ENCODE measurements around the gene ZNF862. TPM values are rescaled to one million over a fixed set of nuclear protein-coding genes. Genes with fewer than 3 reads are reported as not detected.

ZNF862 gene
- total and polyA plus RNA-seq, 2 experiments from 2014 or later, result 0.94 to 2.3 TPM

DNA sequence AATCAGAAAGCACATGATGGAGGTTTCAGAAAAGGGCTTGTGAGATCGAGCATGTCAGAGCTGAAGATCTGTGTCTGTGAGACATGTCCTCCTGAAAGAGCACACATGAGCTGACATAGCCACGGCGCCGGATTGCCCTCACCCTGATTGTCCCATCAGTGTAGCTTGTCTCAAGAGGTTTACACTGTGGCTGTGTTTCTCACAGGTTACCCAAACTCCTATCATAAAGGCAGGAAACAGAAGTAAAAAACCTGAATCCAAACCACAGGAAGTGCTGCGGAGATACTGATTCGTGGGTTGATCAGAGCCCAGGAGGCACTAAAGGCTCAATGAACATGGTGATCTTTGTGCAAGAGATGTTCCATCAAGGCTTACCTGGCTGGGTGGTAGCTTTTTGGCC, 31.7 kb downstream of the ZNF862 start:
- H3K4me2 ChIP-seq, result no peak overlapping the region
- H4K20me1 ChIP-seq (replicated peaks; ENCODE audit: insufficient read depth), result no peaks in the 10 kb centered on the region
- ATAC-seq (no peak), DNase-seq (ENCODE audit: low spot score) (no peak)
- H3K27ac ChIP-seq (ENCODE audit: low read depth), result no peak overlapping the region
- no peaks in the 10 kb centered on the region for H3K9me3 Mint-ChIP-seq
- H3K27me3 ChIP-seq (ENCODE audit: insufficient read depth), result peaks cover 20% of the 10 kb centered on the region
- H3K27ac Mint-ChIP-seq, result no peak overlapping the region
- H3K36me3 ChIP-seq (ENCODE audit: insufficient read depth), result no peaks in the 10 kb centered on the region
- no peak overlapping the region for H3K4me3 Mint-ChIP-seq
- no peaks in the 10 kb centered on the region for H3K36me3 Mint-ChIP-seq (ENCODE audit: low read depth)
- peaks cover 6% of the 10 kb centered on the region; the same call in 1 of the 2 replicates for H3K4me1 ChIP-seq (ENCODE audit: insufficient read depth)
- H2AFZ ChIP-seq, result no peak overlapping the region
- H3K27me3 Mint-ChIP-seq (ENCODE audit: insufficient read depth, low read depth, poor library complexity), result peaks cover 16% of the 10 kb centered on the region
- no peaks in the 10 kb centered on the region for H3K9me2 ChIP-seq (ENCODE audit: insufficient read depth)
- no peaks in the 10 kb centered on the region for H3K79me2 ChIP-seq (replicated peaks; ENCODE audit: insufficient read depth)
- H3F3A ChIP-seq (replicated peaks; ENCODE audit: low read depth), result peaks cover 11% of the 10 kb centered on the region; the same call in 1 of the 2 replicates
- no peak for TF ChIP-seq ZNF331 (CRISPR knock-in tag; IDR thresholded peaks at IDR 0.05; ENCODE audit: low read depth)
- no peak for TF ChIP-seq JUNB (IDR thresholded peaks at IDR 0.05; ENCODE audit: unreplicated experiment)
- no peak for TF ChIP-seq ZNF114 (CRISPR knock-in tag; IDR thresholded peaks at IDR 0.05)
- TF ChIP-seq, protein P1, sequence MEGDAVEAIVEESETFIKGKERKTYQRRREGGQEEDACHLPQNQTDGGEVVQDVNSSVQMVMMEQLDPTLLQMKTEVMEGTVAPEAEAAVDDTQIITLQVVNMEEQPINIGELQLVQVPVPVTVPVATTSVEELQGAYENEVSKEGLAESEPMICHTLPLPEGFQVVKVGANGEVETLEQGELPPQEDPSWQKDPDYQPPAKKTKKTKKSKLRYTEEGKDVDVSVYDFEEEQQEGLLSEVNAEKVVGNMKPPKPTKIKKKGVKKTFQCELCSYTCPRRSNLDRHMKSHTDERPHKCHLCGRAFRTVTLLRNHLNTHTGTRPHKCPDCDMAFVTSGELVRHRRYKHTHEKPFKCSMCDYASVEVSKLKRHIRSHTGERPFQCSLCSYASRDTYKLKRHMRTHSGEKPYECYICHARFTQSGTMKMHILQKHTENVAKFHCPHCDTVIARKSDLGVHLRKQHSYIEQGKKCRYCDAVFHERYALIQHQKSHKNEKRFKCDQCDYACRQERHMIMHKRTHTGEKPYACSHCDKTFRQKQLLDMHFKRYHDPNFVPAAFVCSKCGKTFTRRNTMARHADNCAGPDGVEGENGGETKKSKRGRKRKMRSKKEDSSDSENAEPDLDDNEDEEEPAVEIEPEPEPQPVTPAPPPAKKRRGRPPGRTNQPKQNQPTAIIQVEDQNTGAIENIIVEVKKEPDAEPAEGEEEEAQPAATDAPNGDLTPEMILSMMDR (conservative IDR thresholded peaks at IDR 0.05; ENCODE audit: low read depth in 2 of 2), result no peak
- no peak for TF ChIP-seq EZH2 (IDR thresholded peaks at IDR 0.05; ENCODE audit: low read depth, unreplicated experiment)
- no peak for TF ChIP-seq STAT1 (IDR thresholded peaks at IDR 0.05; ENCODE audit: unreplicated experiment)
- peaks cover 12% of the 10 kb centered on the region; the same call in 1 of the 3 replicates for H3K4me1 Mint-ChIP-seq
- H3K4me3 ChIP-seq, result no peak overlapping the region

DNA sequence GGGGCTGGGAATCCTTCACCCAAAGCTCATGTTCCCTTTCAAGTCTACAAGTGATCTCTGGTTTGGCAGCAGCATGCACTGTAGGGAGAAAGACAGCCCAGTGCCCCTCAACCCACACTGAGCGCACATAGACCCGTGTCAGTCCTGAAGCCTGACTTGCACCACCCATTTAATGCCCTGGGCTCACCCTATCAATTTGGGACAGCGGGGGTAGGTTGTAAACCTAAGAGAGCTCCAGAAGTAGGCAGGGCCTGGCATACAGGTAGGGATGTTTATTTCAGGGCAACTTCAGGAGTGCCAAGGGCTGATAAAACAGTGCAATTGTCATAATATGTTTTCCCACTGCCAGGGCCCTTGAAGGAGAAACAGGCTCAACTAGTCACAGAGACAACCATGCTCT, 32.1 kb downstream of the ZNF862 start:
- no peak overlapping the region for H3K4me3 Mint-ChIP-seq

More for the DNA sequence above, 32.1 kb downstream of the ZNF862 start:
- Histone ChIP-seq H3K79me2 (replicated peaks; ENCODE audit: insufficient read depth) (no peaks in the 10 kb centered on the region), H4K20me1 (replicated peaks; ENCODE audit: insufficient read depth) (no peaks in the 10 kb centered on the region), H3K4me1 (ENCODE audit: insufficient read depth) (peaks cover 6% of the 10 kb centered on the region; the same call in 1 of the 2 replicates), H3K27me3 (ENCODE audit: insufficient read depth) (peaks cover 24% of the 10 kb centered on the region), H3K27ac (ENCODE audit: low read depth) (no peak overlapping the region), H3F3A (replicated peaks; ENCODE audit: low read depth) (peaks cover 11% of the 10 kb centered on the region; the same call in 1 of the 2 replicates), H3K36me3 (ENCODE audit: insufficient read depth) (no peaks in the 10 kb centered on the region), H3K4me3 (no peak overlapping the region), H3K9me2 (ENCODE audit: insufficient read depth) (no peaks in the 10 kb centered on the region), H2AFZ (no peak overlapping the region), H3K4me2 (no peak overlapping the region)
- H3K36me3 Mint-ChIP-seq (ENCODE audit: low read depth), result no peaks in the 10 kb centered on the region
- TF ChIP-seq STAT1 (IDR thresholded peaks at IDR 0.05; ENCODE audit: unreplicated experiment) (no peak), JUNB (IDR thresholded peaks at IDR 0.05; ENCODE audit: unreplicated experiment) (no peak), EZH2 (IDR thresholded peaks at IDR 0.05; ENCODE audit: low read depth, unreplicated experiment) (no peak), POLR2AphosphoS5 (IDR thresholded peaks at IDR 0.05; ENCODE audit: low read depth) (no peak)
- TF ChIP-seq, protein P2, sequence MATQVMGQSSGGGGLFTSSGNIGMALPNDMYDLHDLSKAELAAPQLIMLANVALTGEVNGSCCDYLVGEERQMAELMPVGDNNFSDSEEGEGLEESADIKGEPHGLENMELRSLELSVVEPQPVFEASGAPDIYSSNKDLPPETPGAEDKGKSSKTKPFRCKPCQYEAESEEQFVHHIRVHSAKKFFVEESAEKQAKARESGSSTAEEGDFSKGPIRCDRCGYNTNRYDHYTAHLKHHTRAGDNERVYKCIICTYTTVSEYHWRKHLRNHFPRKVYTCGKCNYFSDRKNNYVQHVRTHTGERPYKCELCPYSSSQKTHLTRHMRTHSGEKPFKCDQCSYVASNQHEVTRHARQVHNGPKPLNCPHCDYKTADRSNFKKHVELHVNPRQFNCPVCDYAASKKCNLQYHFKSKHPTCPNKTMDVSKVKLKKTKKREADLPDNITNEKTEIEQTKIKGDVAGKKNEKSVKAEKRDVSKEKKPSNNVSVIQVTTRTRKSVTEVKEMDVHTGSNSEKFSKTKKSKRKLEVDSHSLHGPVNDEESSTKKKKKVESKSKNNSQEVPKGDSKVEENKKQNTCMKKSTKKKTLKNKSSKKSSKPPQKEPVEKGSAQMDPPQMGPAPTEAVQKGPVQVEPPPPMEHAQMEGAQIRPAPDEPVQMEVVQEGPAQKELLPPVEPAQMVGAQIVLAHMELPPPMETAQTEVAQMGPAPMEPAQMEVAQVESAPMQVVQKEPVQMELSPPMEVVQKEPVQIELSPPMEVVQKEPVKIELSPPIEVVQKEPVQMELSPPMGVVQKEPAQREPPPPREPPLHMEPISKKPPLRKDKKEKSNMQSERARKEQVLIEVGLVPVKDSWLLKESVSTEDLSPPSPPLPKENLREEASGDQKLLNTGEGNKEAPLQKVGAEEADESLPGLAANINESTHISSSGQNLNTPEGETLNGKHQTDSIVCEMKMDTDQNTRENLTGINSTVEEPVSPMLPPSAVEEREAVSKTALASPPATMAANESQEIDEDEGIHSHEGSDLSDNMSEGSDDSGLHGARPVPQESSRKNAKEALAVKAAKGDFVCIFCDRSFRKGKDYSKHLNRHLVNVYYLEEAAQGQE (IDR thresholded peaks at IDR 0.05; ENCODE audit: unreplicated experiment), result no peak
- TF ChIP-seq, protein P3, sequence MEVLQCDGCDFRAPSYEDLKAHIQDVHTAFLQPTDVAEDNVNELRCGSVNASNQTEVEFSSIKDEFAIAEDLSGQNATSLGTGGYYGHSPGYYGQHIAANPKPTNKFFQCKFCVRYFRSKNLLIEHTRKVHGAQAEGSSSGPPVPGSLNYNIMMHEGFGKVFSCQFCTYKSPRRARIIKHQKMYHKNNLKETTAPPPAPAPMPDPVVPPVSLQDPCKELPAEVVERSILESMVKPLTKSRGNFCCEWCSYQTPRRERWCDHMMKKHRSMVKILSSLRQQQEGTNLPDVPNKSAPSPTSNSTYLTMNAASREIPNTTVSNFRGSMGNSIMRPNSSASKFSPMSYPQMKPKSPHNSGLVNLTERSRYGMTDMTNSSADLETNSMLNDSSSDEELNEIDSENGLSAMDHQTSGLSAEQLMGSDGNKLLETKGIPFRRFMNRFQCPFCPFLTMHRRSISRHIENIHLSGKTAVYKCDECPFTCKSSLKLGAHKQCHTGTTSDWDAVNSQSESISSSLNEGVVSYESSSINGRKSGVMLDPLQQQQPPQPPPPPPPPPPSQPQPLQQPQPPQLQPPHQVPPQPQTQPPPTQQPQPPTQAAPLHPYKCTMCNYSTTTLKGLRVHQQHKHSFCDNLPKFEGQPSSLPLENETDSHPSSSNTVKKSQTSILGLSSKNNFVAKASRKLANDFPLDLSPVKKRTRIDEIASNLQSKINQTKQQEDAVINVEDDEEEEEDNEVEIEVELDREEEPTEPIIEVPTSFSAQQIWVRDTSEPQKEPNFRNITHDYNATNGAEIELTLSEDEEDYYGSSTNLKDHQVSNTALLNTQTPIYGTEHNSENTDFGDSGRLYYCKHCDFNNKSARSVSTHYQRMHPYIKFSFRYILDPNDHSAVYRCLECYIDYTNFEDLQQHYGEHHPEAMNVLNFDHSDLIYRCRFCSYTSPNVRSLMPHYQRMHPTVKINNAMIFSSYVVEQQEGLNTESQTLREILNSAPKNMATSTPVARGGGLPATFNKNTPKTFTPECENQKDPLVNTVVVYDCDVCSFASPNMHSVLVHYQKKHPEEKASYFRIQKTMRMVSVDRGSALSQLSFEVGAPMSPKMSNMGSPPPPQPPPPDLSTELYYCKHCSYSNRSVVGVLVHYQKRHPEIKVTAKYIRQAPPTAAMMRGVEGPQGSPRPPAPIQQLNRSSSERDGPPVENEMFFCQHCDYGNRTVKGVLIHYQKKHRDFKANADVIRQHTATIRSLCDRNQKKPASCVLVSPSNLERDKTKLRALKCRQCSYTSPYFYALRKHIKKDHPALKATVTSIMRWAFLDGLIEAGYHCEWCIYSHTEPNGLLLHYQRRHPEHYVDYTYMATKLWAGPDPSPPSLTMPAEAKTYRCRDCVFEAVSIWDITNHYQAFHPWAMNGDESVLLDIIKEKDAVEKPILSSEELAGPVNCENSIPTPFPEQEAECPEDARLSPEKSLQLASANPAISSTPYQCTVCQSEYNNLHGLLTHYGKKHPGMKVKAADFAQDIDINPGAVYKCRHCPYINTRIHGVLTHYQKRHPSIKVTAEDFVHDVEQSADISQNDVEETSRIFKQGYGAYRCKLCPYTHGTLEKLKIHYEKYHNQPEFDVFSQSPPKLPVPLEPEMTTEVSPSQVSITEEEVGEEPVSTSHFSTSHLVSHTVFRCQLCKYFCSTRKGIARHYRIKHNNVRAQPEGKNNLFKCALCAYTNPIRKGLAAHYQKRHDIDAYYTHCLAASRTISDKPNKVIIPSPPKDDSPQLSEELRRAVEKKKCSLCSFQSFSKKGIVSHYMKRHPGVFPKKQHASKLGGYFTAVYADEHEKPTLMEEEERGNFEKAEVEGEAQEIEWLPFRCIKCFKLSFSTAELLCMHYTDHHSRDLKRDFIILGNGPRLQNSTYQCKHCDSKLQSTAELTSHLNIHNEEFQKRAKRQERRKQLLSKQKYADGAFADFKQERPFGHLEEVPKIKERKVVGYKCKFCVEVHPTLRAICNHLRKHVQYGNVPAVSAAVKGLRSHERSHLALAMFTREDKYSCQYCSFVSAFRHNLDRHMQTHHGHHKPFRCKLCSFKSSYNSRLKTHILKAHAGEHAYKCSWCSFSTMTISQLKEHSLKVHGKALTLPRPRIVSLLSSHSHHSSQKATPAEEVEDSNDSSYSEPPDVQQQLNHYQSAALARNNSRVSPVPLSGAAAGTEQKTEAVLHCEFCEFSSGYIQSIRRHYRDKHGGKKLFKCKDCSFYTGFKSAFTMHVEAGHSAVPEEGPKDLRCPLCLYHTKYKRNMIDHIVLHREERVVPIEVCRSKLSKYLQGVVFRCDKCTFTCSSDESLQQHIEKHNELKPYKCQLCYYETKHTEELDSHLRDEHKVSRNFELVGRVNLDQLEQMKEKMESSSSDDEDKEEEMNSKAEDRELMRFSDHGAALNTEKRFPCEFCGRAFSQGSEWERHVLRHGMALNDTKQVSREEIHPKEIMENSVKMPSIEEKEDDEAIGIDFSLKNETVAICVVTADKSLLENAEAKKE (CRISPR knock-in tag; IDR thresholded peaks at IDR 0.05), result no peak
- peaks cover 14% of the 10 kb centered on the region; the same call in 2 of the 3 replicates for H3K4me1 Mint-ChIP-seq
- H3K9me3 Mint-ChIP-seq, result no peaks in the 10 kb centered on the region
- ATAC-seq (no peak), DNase-seq (ENCODE audit: low spot score) (no peak)
- H3K27me3 Mint-ChIP-seq (ENCODE audit: insufficient read depth, low read depth, poor library complexity), result peaks cover 16% of the 10 kb centered on the region
- no peak overlapping the region for H3K27ac Mint-ChIP-seq
